Measurements from ENCODE around the gene BRPF1.
A peak's percentile ranks its signal among the peaks of the same experiment; 100 is the strongest.

The BRPF1 gene

DNA sequence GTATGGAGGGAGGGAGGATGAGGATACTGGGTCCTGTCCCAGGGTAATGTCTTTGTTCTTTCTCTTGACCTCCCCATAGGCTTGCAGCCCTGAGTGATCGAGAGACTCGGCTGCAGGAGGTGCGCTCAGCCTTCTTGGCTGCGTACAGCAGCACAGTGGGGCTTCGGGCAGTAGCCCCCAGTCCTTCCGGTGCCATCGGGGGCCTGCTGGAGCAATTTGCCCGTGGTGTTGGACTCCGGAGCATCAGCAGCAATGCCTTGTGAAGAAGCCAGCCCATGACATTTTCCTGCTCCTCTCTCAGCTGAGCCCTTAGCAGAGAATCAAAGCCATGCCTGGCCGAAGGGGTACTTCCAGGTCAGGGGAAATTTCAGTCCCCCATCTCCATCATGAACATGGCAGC is 29.8 kb upstream of the BRPF1 start:
- no peak for DNase-seq

DNA sequence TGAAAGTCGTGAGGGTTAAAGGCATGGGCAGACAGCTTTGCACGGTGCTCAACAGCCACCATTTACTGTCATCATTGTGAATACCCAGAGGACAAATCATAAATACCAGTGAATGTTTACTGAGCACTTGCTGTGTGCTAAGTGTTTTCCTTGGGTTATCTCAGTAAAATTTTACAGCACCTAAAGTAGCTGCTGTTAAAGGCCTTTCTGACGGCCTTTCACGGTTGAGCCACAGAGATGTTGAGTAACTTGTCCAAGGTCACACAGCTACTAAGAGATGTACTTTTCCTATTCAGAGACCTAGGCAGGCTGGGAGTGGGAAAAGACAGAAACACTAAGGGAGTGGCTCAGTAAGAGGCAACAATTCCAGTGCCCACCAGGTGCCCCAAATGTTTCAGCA is 28.3 kb upstream of the BRPF1 start:
- DNase-seq, result no peak

DNA sequence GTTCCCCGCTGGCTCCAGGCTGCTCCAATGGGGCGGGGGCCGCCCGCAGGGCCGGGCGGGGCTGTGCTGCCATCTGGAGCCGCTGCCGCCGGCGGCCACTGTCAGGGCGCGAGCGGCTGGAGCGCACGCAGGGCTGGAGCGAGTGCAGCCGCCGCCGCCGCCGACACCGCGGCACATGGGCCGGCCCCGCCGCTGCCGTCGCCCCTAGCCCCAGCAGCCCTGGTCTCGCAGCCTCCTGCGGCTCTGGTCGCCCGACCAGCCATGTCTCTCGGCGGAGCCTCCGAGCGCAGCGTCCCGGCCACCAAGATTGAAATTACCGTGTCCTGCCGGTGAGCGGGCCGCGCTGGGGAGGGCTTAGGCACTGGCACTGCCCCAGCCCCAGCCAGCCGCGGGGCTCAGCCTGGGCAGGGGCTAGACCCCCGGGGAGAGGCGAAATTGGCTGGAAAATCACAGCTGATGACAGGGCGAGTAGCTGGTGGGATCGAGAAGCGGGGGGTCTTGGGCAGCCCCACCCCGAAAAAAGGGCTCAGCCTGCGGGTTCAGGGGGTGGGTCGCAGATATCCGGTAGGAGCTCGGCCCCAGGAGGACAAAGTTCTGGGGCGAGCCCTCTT is 27.7 kb upstream of the BRPF1 start, which contains the start of gene CPNE9:
CPNE9 (plus strand) TSS at position 98 of the 611 bp plus-strand sequence; CDS start at position 262, 164 bp downstream.
- DNase-seq, result no peak

DNA sequence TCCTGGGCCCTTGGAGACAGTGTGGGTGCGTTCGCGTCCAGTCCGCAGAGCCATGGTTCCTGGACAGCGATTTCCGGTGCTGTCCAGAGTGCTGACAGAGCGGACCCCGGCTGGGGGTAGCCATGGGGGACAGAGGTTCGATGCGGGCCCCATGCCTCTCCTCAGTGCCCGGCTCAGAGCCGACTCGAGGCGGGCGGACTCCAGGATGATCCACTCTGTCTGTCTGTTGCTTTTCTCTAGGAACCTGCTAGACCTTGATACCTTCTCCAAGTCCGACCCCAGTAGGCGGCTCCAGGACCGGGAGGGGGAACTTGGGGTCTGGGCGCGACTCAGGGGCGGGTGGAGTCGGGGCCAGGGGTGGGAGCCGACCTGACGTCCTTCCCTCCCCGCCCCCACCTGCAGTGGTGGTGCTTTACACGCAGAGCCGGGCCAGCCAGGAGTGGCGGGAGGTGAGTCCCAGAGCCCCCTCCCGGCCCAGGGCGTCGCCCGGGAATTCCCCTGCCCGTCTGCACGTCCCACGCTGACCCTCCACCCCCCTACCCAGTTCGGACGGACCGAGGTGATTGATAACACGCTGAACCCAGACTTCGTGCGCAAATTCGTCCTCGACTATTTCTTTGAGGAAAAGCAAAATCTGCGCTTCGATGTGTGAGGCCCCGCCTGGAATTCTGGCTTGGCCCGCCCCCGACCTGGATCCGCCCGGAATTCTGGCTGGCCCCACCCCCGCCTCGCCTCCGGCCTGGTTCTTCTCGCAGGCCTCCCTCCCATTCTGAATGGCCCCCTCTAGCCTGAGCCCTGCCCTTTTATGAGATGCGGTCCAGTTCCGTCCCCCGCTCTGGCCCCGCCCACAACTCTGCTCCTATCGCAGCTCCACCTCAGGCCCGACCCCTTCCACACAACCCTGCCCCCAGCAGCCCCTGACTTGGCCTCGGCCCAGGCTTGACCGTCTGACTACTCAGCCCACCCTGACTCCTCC is 26.9 kb upstream of the BRPF1 start:
- no peak for DNase-seq

DNA sequence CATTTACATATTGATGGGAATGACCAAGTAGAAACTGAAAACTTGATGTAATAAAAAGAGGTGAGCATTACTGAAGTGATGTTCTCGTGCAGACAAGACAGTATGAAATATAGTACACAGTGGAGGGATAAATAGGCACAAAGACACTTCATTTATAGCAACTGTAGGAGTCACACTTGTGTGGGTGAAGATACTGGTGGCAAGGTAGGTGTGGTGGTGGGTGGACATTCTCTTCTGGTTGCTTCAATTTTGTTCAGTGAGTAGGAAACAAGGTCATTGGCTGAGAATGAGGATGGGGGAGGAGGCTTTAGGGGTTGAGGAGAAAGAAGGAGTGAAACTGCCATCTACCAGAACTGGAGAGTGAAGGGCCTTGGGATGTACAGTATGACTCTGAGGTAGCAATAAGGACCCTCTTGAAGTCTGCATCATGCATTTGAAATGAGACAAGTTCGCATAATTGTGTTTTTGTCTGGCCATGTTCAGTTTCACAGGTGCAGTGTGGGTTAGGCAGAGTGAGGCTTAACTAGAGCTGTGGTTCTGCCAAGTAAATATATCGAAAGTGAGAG is 21.3 kb upstream of the BRPF1 start:
- DNase-seq, result no peak

DNA sequence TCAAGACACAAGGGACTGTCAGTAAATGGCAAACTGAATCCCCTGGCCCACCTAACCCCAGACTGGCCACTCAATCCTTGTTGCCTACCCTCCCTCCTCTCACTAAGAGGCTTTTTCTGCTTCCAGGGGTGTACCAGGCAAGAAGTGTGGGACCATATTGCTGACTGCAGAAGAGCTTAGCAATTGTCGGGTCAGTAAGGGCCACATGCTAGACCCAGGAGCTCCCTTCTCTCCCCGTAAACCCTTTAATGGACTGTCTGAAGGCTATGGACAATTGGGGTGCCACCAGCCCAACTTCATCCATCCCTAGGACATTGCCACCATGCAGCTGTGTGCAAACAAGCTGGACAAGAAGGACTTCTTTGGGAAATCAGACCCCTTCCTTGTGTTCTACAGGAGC is 19.1 kb upstream of the BRPF1 start:
- DNase-seq, result no peak

DNA sequence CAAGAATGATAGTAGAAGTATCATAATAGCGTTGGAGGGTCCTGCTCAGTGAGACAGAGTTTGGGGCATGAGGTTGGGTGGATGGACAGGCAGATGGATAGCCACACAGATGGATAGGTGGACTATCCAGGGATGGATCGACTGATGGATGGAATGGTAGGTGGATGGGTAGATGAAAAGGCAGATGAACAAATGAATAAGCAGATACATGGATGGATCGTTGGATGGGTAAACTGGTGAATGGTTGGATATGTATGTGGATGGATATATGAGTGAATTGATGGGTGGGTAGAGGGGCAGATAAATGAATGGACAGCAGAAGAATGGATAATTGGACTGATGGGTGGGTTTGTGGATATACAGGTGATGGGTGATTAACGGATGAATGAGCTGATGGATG is 18.4 kb upstream of the BRPF1 start:
- no peak for DNase-seq

DNA sequence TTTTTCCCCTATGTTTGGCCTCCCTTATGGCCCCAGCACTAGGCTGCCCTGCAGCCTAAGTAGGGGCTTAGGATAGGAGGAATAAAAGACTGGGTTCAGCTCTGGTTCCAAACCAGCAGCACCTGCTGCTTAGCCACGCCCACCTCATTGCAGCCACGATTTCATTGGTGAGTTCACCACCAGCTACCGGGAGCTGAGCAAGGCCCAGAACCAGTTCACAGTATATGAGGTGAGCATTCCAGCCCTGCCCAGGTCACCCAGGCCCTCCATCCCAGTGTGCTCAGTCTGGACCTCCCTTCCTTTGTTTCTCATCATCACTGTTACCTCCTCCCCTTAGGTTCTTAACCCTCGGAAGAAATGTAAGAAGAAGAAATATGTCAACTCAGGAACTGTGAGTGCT is 16.4 kb upstream of the BRPF1 start:
- no peak for DNase-seq

DNA sequence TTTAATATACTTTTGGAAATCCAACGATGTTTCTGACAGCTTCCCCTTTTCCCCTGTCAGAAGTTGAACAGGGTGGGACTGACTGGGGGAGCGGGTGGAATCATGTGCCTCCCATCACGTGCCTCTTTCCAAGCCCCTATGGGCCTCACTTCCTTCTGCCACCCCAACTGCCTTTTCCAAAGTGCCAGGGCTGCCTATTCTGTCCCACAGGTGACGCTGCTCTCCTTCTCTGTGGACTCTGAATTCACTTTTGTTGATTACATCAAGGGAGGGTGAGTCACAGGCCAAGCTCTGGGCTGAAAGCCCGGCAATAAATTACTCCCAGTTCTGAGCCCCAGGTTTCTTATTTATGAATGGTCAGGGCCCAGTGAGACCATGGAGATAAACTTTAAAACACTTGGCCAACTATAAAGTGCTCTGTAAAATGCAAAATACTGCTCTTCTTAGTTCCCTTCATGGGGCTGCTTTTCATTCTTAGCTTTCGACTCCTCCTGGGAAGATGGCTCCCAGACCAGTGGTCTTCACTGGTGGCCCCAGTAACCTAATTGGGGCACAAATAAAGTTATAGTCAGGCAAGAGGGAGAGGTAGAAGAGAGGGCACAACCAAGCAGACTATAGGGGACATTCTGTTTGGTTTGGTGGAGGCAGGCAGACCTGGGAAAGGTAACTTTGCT is 15.6 kb upstream of the BRPF1 start:
- DNase-seq, result no peak

DNA sequence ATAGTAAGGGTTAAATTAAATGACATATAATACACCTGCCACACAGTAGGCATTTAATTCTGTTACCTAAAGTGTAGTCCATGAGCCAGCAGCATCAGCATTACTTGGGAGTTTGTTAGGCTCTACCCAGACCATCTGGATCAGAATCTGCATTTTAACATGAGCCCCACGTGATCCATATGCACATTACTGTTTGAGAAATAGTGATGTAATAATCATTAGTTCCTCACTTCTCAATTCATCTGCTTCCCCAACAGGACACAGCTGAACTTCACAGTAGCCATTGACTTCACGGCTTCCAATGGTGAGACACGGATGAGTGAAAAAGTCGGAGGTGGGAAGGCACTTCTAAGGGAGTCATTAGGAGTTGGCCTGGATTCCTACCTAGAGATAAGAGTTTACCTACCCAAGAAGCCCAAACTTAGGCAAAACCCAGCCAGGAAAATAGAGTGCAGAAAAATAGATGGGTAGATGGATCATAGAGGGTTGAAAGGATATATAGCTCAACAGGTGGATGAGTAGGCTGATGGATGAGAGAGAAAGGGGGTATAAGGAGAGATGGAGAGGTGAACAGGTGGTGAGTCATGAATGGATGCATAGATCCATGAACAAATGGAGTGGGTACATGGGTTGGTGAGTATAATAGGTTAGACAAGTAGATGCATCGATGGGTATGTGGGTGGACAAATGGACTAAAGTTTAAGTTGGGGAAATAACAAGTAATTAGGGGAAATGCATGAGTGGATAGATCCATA is 14.6 kb upstream of the BRPF1 start:
- DNase-seq, result no peak

DNA sequence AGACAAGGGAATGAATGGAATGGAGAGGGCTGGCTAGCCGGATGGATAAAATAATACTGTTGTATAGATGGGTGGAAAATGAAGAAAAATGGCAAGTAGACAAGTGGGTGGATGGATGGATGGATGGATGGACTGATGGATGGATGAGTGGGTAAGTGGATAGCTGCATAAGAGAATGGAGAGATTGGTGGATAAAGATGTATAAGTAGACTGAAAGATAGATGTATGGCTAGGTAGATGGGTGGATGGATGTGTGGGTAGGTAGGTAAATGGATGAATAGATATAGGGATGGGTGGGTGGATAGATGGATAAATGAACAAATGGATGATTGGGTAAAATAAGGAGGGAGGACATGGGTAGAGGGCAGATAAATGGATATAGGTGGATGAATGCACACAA is 14.0 kb upstream of the BRPF1 start:
- no peak for DNase-seq

DNA sequence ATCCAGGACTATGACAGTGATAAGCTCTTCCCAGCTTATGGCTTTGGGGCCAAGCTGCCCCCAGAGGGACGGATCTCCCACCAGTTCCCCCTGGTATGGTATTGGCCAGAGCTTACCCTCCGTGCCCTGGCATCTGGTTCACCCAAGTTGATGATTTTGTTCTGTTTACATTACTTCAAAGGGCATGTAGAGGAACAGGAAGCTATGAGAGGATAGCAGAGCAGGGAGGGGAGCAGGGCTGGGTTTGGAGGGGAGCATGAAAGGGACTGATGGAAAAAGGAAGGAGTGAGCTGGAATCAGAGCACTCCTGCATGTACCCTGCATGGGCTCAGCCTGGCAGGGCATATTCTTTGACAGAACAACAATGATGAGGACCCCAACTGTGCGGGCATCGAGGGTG is 13.4 kb upstream of the BRPF1 start:
- no peak for DNase-seq

DNA sequence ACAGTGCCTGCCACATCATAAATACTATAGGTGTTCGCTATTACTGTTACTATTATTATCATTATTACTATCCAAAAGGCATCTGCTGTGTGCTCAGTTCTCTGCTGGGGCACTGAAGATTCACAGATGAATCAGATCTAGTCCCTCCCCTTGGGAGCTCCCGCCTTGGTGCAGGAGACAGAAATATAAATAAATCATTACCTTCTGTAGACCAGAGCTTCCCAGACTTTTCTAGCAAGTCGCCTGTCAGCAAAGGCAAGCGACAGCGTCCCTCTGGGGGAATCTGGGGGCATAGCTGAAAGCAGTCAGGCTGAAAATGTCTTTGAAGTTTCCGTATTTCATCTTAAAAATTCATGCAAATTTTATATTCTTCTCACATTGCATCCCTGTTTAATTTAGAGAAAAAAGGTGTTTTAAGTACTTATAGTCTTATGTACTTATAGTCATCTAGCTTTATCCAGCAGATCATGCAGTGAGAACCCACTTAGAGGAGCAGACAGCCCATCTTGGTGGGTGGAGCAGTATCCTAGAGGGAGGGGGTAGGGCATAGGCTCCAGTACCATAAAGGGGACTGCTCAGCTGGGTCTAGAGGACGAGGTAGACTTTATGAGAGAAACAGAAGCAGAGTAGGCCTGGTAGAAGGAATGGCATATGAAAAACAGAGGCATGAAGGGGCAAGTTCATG is 10.4 kb upstream of the BRPF1 start:
- DNase-seq, result no peak

DNA sequence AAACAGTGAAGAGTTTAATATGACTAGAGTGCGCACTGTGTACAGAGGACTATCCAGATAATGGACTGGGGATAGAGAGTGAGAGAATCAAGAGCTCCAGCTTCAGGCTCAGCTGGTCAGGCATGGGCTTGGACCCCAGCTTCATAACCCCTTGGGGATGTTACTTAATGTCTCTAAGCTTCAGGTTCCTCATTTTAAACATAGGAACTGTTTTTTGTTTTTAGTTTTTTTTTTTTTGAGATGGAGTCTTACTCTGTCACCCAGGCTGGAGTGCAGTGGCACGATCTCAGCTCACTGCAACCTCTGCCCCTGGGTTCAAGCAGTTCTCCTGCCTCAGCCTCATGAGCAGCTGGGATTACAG is 9.9 kb upstream of the BRPF1 start:
- DNase-seq, result no peak

DNA sequence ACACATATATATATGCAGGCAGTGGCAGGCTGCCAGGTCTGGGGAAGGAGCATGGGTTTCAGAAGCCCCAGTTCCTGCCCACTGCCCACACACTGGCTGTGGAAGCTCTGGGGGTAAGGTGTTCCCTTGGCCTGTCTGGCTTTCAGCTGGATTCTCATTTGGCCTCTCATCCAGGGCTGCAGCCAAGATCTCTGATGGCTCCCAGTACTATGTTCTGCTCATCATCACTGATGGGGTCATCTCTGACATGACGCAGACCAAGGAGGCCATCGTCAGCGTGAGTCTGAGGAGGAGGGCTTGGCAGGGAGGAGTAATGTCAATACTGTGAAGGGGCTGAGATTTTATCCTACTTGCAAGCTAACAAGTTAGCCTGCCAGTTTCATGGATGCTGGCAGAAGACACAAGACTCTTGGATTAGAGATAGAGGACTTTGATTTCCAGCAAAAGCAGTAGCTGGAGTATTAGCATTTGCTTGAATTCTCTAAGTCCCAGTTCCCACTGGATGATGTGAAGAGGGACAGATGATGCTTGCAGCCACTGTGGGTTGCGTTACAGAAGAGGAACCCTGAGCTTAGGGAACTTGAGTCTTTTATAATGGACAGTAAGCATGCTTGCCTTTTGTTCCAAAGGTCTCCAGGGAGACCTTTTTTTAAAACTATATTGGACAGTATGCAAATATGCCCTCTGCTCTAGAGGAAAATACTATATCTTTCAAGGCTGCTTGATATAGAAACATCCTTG is 5.6 kb upstream of the BRPF1 start:
- DNase-seq, result no peak

DNA sequence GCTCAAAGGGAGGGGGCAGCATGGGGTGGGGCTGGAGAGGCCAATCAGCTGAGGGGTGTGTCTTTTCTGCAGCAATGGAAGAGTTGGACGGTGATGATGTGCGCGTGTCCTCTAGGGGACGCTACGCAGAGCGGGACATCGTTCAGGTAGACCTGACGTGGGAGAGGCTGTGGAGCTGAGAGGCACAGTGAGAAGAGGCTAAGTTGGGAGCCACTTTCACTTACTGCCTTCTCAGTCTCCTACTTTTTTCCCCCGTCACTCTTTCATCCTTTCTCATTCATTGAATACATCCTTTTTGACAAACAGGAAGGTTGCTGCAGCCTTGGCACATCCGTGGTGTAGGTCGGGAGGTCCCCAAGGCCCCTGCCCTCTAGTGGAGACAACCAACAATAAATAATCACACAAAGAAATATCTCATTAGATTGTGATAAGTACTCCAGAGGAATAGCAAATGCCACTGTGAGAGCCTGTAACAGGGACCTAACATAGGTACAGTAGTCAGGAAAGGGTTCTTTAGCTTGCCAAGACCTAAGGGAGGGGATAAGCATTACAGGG is 4.4 kb upstream of the BRPF1 start:
- DNase-seq, result no peak

DNA sequence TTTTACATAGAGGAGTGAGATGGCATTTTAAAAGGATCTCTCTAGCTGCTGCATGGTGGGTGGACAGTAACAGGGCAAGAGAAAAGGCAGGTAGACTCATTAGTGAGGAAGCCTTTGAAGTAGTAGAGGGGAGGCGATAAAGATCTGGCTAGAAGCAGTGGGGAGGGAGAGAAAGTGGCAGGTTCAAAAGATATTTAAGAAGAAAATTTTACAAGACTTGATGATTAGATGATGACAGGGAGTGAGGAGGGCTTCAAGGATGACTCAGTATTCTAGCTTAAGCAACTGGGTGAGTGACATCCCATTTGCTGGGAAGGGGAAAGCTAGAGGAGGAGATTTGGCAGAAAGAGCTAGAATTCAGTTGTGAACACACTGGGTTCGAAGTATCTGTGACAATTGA is 3.8 kb upstream of the BRPF1 start:
- no peak for DNase-seq

DNA sequence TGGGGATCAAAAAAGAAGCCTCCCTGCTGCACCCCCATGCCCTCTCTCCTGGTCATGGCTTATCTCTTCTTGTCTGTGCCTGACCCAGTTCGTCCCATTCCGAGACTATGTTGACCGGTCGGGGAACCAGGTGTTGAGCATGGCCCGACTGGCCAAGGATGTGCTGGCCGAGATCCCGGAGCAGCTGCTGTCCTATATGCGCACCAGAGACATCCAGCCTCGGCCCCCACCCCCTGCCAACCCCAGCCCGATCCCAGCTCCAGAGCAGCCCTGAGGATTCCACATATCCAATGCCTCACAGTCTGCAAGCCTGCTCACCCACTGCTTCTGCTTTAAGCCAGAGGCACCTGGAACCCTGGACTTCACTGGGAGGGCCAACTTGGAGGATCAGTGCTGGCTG is 2.1 kb upstream of the BRPF1 start:
- no peak for DNase-seq

DNA sequence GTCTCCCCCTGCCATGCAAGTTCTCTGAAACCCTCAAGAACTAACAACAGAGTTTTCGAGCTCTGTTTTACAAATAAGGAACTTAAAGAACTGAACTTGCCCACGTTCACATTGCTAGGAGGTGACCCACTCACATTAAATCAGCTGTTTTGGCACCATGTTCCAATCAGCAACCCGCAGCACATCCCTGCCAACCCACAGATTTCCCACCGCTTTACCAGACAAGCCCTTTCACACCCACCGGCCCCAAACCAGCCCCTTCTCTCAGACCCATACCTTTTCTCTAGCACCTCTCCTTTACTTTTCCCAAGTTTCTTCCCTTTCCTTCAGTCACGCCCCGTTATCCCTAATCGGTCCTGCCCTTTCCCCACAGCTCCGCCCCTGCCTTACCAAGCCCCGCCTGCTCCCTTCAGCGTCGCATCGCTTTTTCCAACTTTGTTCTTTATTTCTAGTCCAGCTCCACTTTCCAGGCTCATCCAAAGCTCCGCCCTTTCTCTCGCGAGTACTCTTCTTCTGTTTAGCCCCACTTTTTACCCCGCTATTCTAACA is 804 bp upstream of the BRPF1 start:
- DNase-seq, result peak; percentile 54

DNA sequence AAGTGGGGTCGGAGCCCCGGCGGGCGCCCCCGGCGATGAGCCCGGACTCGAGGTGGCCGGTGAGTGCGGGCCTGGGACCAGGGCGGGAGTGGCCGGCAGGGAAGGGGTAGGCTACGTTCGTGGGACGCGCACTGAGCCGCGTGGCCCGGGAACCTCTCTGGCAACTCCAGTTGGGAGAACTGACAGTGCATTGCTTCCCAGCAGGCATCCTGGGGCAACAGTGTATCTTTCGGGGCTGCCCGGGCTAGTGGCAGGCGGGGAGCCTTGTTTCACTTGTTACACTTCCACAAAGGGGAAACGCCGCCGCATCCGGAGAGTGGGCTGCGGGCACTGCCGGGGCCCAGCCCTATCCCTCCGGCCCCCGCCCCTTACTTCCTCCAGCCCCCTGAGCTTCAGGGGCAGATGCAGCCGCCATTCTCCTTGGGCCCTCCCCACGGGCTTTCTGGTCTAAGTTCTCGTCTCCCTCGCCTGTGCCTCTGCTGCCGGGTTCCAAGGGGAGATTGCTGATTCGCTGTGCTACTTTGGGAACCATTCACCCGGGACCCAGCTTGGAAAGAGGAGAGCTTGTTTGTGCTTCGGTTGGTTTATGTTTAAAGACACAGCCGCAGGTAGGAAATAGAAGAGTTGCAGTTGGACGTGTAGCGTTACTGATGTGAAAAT is 675 bp downstream of the BRPF1 start:
- DNase-seq, result peak; percentile 2
